CD4-positive, alpha-beta T cell (primary cell): ENCODE measurements around the gene P2RX5. TPM values are rescaled to one million over a fixed set of nuclear protein-coding genes. Genes with fewer than 3 reads are reported as not detected.

Experiments used
- ATAC-seq: fragments of 200-7000 bp; cut with Tn5 transposase; one replicate; pipeline ENCODE4 v1.10.0; 2022; ENCODE audit warnings: mild to moderate bottlenecking; ENCODE audit not compliant: poor library complexity
- CTCF ChIA-PET: fragments of 350-600 bp; sonication (Branson Sonifier 250); formaldehyde crosslinking; loops from one replicate; lab custom pipeline; 2021; ENCODE audit warnings: antibody characterized with exemption, inconsistent platforms; lab: Charles Lee
- POLR2A ChIA-PET: fragments of 350-600 bp; sonication (Branson Sonifier 250); formaldehyde crosslinking; loops from one replicate; lab custom pipeline; 2021; ENCODE audit warnings: antibody characterized with exemption, inconsistent platforms; lab: Charles Lee
- DNase-seq, 14 experiments: peaks; one replicate each; pipeline ENCODE4 v3.0.0-alpha.2; 2013 to 2020; ENCODE audit warnings: mixed read lengths in 2 of 14
- H3K27ac ChIP-seq, 2 donors: one replicate each; pipeline versions ENCODE4 v1.5.1 to v1.7.0; 2013; ENCODE audit warnings: low read length in 2 of 2, low read depth in 1 of 2, mild to moderate bottlenecking in 1 of 2
- H3K27me3 ChIP-seq, 2 experiments: 1 replicate in 1 of 2; 2 replicates in 1 of 2; pipeline versions ENCODE4 v1.6.1 to v1.7.0; 2013; ENCODE audit warnings: low read length in 2 of 2, control low read depth in 1 of 2, mild to moderate bottlenecking in 1 of 2, moderate library complexity in 1 of 2; ENCODE audit not compliant: insufficient read depth in 2 of 2, control insufficient read depth in 1 of 2
- H3K36me3 ChIP-seq: one replicate; pipeline ENCODE4 v1.6.1; 2013; ENCODE audit warnings: low read length, control low read depth; ENCODE audit not compliant: insufficient read depth
- H3K4me1 ChIP-seq: one replicate; pipeline ENCODE4 v1.6.1; 2013; ENCODE audit warnings: low read length, control low read depth; ENCODE audit not compliant: insufficient read depth
- H3K4me3 ChIP-seq: one replicate; pipeline ENCODE4 v1.5.1; 2013; ENCODE audit warnings: mild to moderate bottlenecking, low read length, moderate library complexity
- H3K9me3 ChIP-seq, 2 experiments: 1 replicate in 1 of 2; 2 replicates in 1 of 2; pipeline versions ENCODE4 v1.6.1 to v1.7.0; 2013; ENCODE audit warnings: low read length in 2 of 2, mild to moderate bottlenecking in 2 of 2, control low read depth in 1 of 2, moderate library complexity in 1 of 2; ENCODE audit not compliant: control insufficient read depth in 1 of 2, insufficient read depth in 1 of 2
- H3K27ac Mint-ChIP-seq: one replicate; pipeline ENCODE4 v1.8.0; 2020; ENCODE audit warnings: mixed read lengths
- H3K27me3 Mint-ChIP-seq: one replicate; pipeline ENCODE4 v1.8.0; 2021; ENCODE audit warnings: mixed read lengths
- H3K36me3 Mint-ChIP-seq: one replicate; pipeline ENCODE4 v1.8.0; 2021; ENCODE audit warnings: low read depth, mixed read lengths
- H3K4me1 Mint-ChIP-seq: one replicate; pipeline ENCODE4 v1.8.0; 2021; ENCODE audit warnings: low read depth, mixed read lengths
- H3K4me3 Mint-ChIP-seq: one replicate; pipeline ENCODE4 v1.8.0; 2020; ENCODE audit warnings: mild to moderate bottlenecking, mixed read lengths
- H3K9me3 Mint-ChIP-seq: one replicate; pipeline ENCODE4 v1.8.0; 2020; ENCODE audit warnings: mixed read lengths
- intact Hi-C, 2 experiments: fragments of 100-400 bp; cut with DNase I in 1 of 2; cut with micrococcal nuclease in 1 of 2; formaldehyde crosslinking; loops; one replicate each; pipeline versions ENCODE4 v1.15.1 to v1.9.0; 2023 to 2025; cut with DNase I, micrococcal nuclease
- total RNA-seq, 174 experiments: library from RNA in 2 of 174; stranded (reverse) in 2 of 174; gene quantifications; one replicate each; pipeline ENCODE4 v1.2.3 and lab custom pipeline; 2021 to 2026
- TF ChIP-seq, protein P1 (sequence below): fragments of 200-600 bp; IDR thresholded peaks from one replicate; pipeline ENCODE4 v1.8.0; 2022; ENCODE audit warnings: antibody characterized with exemption, mild to moderate bottlenecking

The P2RX5 gene
- total RNA-seq, 2 experiments from 2014 or later = 14.3 to 16.0 TPM

DNA sequence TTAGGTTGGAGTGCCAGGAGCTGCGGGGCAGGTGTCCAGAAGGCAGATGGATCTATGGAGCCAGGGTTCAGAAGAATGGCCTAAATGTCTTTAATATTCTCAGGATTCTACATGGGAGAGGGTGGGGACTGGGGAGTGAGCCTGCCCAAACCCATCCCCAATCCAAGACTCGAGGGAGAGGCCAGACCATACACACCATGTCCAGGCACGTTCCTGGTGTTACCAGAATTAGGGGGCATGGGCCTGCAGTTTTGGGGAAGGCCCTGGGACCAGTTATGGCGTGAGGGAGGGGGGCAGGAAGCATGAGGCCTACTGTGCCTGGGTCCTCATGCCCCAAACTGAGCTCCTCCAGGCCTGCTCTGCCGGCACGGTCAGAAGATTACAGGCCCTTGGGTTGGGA, 29.4 kb downstream of the P2RX5 start:
- H3K27ac ChIP-seq = no peak overlapping the region
- CTCF ChIA-PET = no interaction called here
- no peaks in the 10 kb centered on the region for H3K9me3 ChIP-seq
- Mint-ChIP-seq H3K36me3 (peaks cover 2% of the 10 kb centered on the region), H3K27me3 (no peaks in the 10 kb centered on the region), H3K9me3 (no peaks in the 10 kb centered on the region), H3K27ac (no peak overlapping the region), H3K4me3 (peak overlapping the region; percentile 46), H3K4me1 (peaks cover 13% of the 10 kb centered on the region)
- H3K36me3 ChIP-seq = peaks cover 4% of the 10 kb centered on the region
- TF ChIP-seq, protein P1, sequence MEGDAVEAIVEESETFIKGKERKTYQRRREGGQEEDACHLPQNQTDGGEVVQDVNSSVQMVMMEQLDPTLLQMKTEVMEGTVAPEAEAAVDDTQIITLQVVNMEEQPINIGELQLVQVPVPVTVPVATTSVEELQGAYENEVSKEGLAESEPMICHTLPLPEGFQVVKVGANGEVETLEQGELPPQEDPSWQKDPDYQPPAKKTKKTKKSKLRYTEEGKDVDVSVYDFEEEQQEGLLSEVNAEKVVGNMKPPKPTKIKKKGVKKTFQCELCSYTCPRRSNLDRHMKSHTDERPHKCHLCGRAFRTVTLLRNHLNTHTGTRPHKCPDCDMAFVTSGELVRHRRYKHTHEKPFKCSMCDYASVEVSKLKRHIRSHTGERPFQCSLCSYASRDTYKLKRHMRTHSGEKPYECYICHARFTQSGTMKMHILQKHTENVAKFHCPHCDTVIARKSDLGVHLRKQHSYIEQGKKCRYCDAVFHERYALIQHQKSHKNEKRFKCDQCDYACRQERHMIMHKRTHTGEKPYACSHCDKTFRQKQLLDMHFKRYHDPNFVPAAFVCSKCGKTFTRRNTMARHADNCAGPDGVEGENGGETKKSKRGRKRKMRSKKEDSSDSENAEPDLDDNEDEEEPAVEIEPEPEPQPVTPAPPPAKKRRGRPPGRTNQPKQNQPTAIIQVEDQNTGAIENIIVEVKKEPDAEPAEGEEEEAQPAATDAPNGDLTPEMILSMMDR = no peak
- intact Hi-C loops = loop anchor here in 1 of 2 experiments (5.0 kb wide), 1 partner anchor 181 kb away; the partner anchor contains the start of gene NCBP3
- no peaks in the 10 kb centered on the region for H3K27me3 ChIP-seq
- POLR2A ChIA-PET = interaction anchor here (1.5 kb wide), 1 partner anchor 30 kb away, joined by 5 read pairs; the partner anchor contains the start of genes CTNS and SHPK
- H3K4me3 ChIP-seq = no peak overlapping the region
- peak in 1 of 14 experiments; percentile 24 for DNase-seq
- no peak for ATAC-seq
- H3K4me1 ChIP-seq = peaks cover 25% of the 10 kb centered on the region

DNA sequence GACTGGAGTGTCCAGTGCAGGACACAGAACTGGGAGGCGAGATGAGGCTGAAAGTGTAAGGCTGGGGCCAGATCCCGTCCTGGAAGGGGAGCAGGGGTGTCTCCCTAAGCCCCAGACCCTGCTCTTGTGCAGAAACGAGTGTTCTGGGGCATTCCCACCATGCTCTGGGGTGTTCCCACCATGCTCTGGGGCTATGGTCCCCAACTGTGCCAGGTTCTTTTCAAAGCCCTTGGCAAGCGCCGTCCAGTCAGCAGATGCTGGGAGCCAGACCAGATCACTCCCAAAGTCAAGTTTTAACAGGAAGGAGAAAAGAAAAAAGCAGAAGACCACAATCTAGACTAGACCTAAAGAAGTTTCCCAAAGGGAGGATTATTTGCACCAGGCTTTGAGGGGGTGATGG, 30.1 kb downstream of the P2RX5 start:
- DNase-seq = no peak
- Mint-ChIP-seq H3K9me3 (no peaks in the 10 kb centered on the region), H3K27ac (no peak overlapping the region), H3K4me1 (peaks cover 13% of the 10 kb centered on the region), H3K4me3 (peak overlapping the region; percentile 71), H3K27me3 (no peaks in the 10 kb centered on the region), H3K36me3 (no peaks in the 10 kb centered on the region)
- ChIA-PET POLR2A (no interaction called here), CTCF (no interaction called here)
- Histone ChIP-seq H3K27me3 (no peaks in the 10 kb centered on the region), H3K27ac (no peak overlapping the region), H3K4me1 (peaks cover 25% of the 10 kb centered on the region), H3K36me3 (peaks cover 5% of the 10 kb centered on the region), H3K4me3 (no peak overlapping the region), H3K9me3 (no peaks in the 10 kb centered on the region)
- intact Hi-C loops = loop anchor here in 1 of 2 experiments (5.0 kb wide), 1 partner anchor 181 kb away; the partner anchor contains the start of gene NCBP3
- ATAC-seq = no peak
- TF ChIP-seq, protein P1 = no peak

DNA sequence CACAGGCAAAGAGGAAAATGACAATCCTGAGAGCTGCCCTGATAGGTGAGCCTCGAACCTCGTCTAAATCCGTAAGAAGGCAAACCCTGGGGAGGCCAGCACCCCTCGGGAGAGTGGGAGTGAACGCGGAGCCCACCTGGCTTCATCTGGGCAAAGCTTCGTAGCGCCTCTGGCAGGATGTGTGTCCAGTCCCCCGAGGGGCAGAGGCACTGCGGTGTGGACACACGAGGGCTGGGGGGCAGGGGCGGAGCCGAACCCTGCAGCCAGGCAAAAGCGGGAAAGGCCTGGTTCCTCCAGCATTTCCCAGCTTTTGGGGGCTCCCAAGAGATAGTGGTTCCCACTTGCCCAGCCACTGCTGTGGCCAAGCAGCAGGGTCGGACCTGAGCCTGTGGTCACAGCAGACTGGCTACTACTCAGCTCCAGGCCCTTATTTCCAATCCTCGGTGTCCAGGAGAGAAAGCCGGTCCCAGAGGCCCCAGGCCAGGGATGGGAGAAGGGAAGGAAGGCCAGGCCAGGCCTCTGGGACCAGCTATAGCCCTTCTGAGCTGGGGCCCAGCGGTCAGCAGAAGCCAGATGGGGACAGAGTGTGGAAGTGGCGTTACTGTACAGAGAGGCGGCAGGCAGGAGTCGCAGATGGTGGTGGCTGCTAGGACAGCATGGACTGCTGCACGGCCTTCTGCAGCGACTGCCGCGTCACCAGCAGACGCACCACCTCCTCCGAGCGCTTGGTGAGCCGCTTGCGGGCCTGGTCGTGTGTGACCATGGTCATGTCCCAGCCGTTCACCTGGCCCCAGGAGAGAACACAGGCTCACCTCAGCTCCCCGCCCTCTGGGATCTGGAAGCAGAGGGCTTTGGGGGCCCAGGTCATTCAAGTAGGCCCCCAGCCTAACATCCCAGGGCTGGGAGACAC, 32.6 kb downstream of the P2RX5 start:
- CTCF ChIA-PET = no interaction called here
- TF ChIP-seq, protein P1 = no peak
- POLR2A ChIA-PET = interaction anchor here (0.6 kb wide), 1 partner anchor 162 kb away, joined by 4 read pairs; no protein-coding TSS in a partner anchor
- no peak overlapping the region for H3K4me3 Mint-ChIP-seq
- Histone ChIP-seq H3K27ac (no peak overlapping the region), H3K9me3 (no peaks in the 10 kb centered on the region), H3K27me3 (no peaks in the 10 kb centered on the region), H3K4me3 (no peak overlapping the region), H3K36me3 (peaks cover 3% of the 10 kb centered on the region), H3K4me1 (peaks cover 11% of the 10 kb centered on the region)
- H3K4me1 Mint-ChIP-seq = peaks cover 2% of the 10 kb centered on the region
- intact Hi-C loops = no loop called here
- no peaks in the 10 kb centered on the region for H3K36me3 Mint-ChIP-seq
- H3K27ac Mint-ChIP-seq = no peak overlapping the region
- DNase-seq = no peak
- H3K9me3 Mint-ChIP-seq = no peaks in the 10 kb centered on the region
- no peak for ATAC-seq
- no peaks in the 10 kb centered on the region for H3K27me3 Mint-ChIP-seq
